Mesothelial cell of epicardium (in vitro differentiated cells): ENCODE measurements around the gene PHACTR3. TPM values are rescaled to one million over a fixed set of nuclear protein-coding genes. Genes with fewer than 3 reads are reported as not detected.

ENCODE experiments used
- DNase-seq, 2 experiments: peaks; one replicate each; pipeline ENCODE4 v3.0.0; 2021; ENCODE audit warnings: low spot score in 2 of 2; ENCODE audit not compliant: unreplicated experiment in 2 of 2
- H3K27ac Mint-ChIP-seq: 2 replicates; pipeline ENCODE4 v1.8.0; 2021; ENCODE audit warnings: mixed read lengths
- H3K27me3 Mint-ChIP-seq: 2 replicates; pipeline ENCODE4 v1.8.0; 2021; ENCODE audit warnings: low read depth, mixed read lengths
- H3K36me3 Mint-ChIP-seq: 2 replicates; pipeline ENCODE4 v1.8.0; 2021; ENCODE audit warnings: mixed read lengths
- H3K4me1 Mint-ChIP-seq: 2 replicates; pipeline ENCODE4 v1.8.0; 2021; ENCODE audit warnings: mixed read lengths
- H3K4me3 Mint-ChIP-seq: 2 replicates; pipeline ENCODE4 v1.8.0; 2021; ENCODE audit warnings: mild to moderate bottlenecking, moderate library complexity, mixed read lengths
- H3K9me3 Mint-ChIP-seq: 2 replicates; pipeline ENCODE4 v1.8.0; 2021; ENCODE audit warnings: mixed read lengths
- total RNA-seq: library from RNA; stranded (reverse); gene quantifications from 3 replicates; pipeline ENCODE4 v1.2.1, GENCODE V29; 2021
- TF ChIP-seq, protein P1 (sequence below): fragments of 200-600 bp; sonication (generic); IDR thresholded peaks from one replicate; pipeline ENCODE4 v1.5.0; 2021; ENCODE audit warnings: antibody characterized with exemption; ENCODE audit not compliant: unreplicated experiment

Gene PHACTR3
- total RNA-seq, 1 donor from 2014 or later = 0.16 TPM

DNA sequence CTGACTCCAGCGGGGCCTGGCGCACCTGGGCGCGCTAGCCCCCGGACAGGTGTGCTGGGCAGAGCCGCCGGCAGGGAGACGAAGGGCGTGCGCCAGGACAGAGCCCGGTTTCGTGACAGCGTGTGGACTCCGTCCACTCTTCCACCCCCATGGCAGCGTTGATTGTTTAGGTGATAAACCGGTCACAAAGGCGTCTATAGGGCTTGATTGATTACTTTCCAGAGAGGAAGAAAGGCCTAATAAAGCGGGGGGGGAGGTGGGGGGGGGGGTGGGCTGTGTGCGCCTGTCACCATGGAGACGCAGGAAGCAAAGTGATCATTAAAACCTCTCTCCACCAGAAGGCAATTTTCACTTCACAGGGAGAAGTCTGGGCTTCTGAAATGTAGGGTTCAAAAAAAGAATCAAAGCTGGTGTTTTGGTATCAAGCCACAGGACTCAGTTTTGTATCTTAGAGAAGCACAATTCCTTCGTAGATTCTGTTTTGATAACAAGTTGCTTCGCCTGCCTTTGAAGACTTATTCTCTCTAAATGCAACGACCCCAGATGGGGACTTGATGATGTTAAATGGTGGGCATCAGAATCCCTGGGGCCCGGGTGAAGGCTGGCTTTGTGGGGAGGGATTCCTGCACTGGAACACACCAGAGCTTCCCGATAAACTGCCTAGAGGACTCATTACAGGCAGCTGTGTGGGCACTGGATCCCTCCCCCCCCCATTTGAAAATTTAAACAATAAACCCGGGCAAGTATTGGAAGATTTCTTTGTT lies 1.4 kb downstream of the PHACTR3 start:
- no peaks in the 10 kb centered on the region for H3K36me3 Mint-ChIP-seq
- no peak overlapping the region for H3K27ac Mint-ChIP-seq
- H3K4me1 Mint-ChIP-seq = no peaks in the 10 kb centered on the region
- H3K27me3 Mint-ChIP-seq = peaks cover 79% of the 10 kb centered on the region
- TF ChIP-seq, protein P1, sequence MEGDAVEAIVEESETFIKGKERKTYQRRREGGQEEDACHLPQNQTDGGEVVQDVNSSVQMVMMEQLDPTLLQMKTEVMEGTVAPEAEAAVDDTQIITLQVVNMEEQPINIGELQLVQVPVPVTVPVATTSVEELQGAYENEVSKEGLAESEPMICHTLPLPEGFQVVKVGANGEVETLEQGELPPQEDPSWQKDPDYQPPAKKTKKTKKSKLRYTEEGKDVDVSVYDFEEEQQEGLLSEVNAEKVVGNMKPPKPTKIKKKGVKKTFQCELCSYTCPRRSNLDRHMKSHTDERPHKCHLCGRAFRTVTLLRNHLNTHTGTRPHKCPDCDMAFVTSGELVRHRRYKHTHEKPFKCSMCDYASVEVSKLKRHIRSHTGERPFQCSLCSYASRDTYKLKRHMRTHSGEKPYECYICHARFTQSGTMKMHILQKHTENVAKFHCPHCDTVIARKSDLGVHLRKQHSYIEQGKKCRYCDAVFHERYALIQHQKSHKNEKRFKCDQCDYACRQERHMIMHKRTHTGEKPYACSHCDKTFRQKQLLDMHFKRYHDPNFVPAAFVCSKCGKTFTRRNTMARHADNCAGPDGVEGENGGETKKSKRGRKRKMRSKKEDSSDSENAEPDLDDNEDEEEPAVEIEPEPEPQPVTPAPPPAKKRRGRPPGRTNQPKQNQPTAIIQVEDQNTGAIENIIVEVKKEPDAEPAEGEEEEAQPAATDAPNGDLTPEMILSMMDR = no peak
- H3K9me3 Mint-ChIP-seq = peaks cover 6% of the 10 kb centered on the region
- no peak for DNase-seq
- no peak overlapping the region for H3K4me3 Mint-ChIP-seq

DNA sequence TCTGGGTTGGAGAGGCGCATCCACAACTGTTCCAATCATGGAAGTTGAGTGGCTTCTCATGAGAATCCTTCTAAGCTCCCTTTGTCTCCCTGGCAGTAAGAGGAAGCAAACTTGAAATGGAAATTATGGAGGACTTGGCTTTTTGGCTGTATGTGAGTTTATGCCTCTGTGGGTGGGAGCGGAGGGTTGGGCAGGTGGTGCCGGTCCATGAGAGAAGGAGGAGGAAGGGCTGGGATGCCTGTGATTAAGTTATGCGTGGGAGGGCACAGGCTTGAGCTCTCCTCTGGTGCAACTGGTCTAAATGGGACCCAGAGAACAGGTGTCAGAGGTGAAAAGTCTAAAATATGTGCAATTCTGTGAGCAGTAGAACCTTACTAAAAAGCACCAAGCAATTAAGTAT lies 2.2 kb downstream of the PHACTR3 start:
- H3K36me3 Mint-ChIP-seq = no peaks in the 10 kb centered on the region
- no peaks in the 10 kb centered on the region for H3K4me1 Mint-ChIP-seq
- TF ChIP-seq, protein P1 = no peak
- no peak overlapping the region for H3K27ac Mint-ChIP-seq
- H3K9me3 Mint-ChIP-seq = peaks cover 11% of the 10 kb centered on the region
- DNase-seq = no peak
- no peak overlapping the region for H3K4me3 Mint-ChIP-seq
- peaks cover 72% of the 10 kb centered on the region for H3K27me3 Mint-ChIP-seq

DNA sequence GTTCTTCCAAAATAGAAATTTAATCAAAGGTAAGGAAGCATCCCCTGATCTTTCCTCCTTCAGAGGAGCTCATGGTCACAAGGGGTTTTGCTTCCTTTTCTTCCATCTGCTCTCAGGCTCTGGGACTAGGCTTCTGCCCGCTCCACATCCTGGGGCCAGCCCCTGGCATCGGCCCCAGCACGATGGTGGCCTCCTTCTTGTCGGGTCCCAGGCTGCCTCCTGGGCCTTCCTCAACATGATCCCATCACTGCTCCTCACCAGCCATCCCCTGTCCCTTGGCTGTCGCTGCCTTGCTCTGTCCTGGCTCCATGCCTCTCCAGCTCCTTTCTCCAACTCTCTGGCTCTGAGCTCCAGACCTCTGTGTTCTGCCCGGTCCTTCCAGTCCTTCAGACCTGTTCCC lies 4.1 kb downstream of the PHACTR3 start:
- Mint-ChIP-seq H3K36me3 (no peaks in the 10 kb centered on the region), H3K27me3 (peaks cover 54% of the 10 kb centered on the region), H3K9me3 (peaks cover 24% of the 10 kb centered on the region), H3K4me1 (no peaks in the 10 kb centered on the region), H3K27ac (no peak overlapping the region), H3K4me3 (no peak overlapping the region)
- no peak for DNase-seq
- TF ChIP-seq, protein P1 = no peak

DNA sequence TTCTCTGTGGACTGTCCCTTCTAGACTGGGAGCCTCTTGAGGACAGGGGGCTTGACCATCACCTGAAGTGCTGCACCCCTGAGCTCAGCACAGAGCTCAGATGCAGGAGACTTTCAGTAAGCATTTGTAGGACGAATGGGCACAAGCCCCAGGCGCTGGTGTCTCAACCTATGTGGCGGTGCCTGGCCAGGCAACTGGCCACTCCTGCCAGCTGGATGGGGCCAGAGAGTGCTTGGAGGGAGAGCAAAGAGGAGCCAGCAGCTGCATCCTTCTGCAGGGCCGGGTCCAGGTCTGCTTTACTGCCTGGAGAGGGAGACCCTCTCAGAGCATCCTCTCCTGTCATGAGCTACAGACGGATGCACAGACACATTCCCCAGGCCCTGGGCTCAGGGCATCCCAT lies 4.5 kb downstream of the PHACTR3 start:
- H3K9me3 Mint-ChIP-seq = peaks cover 28% of the 10 kb centered on the region
- no peak for DNase-seq
- H3K27ac Mint-ChIP-seq = no peak overlapping the region
- peaks cover 50% of the 10 kb centered on the region for H3K27me3 Mint-ChIP-seq
- no peaks in the 10 kb centered on the region for H3K4me1 Mint-ChIP-seq
- no peak overlapping the region for H3K4me3 Mint-ChIP-seq
- TF ChIP-seq, protein P1 = no peak
- no peaks in the 10 kb centered on the region for H3K36me3 Mint-ChIP-seq

DNA sequence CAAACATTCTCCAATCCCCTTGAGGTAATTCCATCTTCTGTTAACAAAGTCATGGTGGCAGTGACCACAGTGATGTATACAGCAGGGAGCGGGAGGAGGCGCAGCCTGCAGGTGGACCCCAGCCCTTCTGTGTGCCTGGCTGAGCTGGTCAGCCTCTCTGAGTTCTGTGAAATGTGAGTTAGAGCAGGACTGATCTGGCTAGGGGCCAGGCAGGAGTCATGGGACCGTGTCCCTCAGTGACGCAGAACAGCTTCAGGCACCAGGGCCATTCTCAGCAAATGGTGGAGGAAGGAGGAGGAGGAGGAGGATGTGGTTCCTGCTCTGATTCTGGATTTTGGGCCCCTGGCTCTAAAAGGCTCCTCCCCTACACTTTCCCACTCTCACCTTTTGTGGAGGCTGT lies 6.9 kb downstream of the PHACTR3 start:
- peaks cover 51% of the 10 kb centered on the region for H3K9me3 Mint-ChIP-seq
- H3K27me3 Mint-ChIP-seq = peaks cover 29% of the 10 kb centered on the region
- no peaks in the 10 kb centered on the region for H3K36me3 Mint-ChIP-seq
- H3K4me1 Mint-ChIP-seq = no peaks in the 10 kb centered on the region
- TF ChIP-seq, protein P1 = no peak
- H3K4me3 Mint-ChIP-seq = no peak overlapping the region
- DNase-seq = no peak
- no peak overlapping the region for H3K27ac Mint-ChIP-seq
